Right lobe of liver (tissue), 6 donors: ENCODE data around the gene ANKRD33. TPM values are rescaled to one million over a fixed set of nuclear protein-coding genes. Genes with fewer than 3 reads are reported as not detected.

ENCODE experiments used
- ATAC-seq, 4 donors: fragments of 200-7000 bp; cut with Tn5 transposase; one replicate each; pipeline ENCODE4 v1.9.1; 2020; ENCODE audit warnings: mild to moderate bottlenecking in 4 of 4, moderate library complexity in 4 of 4
- DNase-seq, 3 donors: peaks; one replicate each; pipeline ENCODE4 v3.0.0-alpha.2; 2020
- H3K27ac ChIP-seq, 3 donors: fragments of 200-600 bp; one replicate each; pipeline ENCODE4 v1.8.0; 2022
- H3K27me3 ChIP-seq, 2 donors: fragments of 200-600 bp; one replicate each; pipeline ENCODE4 v1.8.0; 2022
- H3K36me3 ChIP-seq, 4 donors: fragments of 200-600 bp; sonication (generic) in 1 of 4; one replicate each; pipeline versions ENCODE4 v1.5.1 to v1.8.0; 2017 to 2022; ENCODE audit warnings: control low read depth in 1 of 4
- H3K4me1 ChIP-seq, 4 donors: fragments of 200-600 bp; sonication (generic) in 1 of 4; one replicate each; pipeline versions ENCODE4 v1.5.1 to v1.8.0; 2017 to 2022; ENCODE audit warnings: control low read depth in 1 of 4
- H3K4me3 ChIP-seq, 3 donors: fragments of 200-600 bp; one replicate each; pipeline ENCODE4 v1.8.0; 2022
- H3K9me3 ChIP-seq, 4 donors: fragments of 200-600 bp; sonication (generic) in 1 of 4; one replicate each; pipeline versions ENCODE4 v1.5.1 to v1.8.0; 2017 to 2022; ENCODE audit warnings: control low read depth in 1 of 4
- POLR2A ChIP-seq: fragments of 450-650 bp; IDR thresholded peaks from one replicate; pipeline ENCODE4 v1.6.1; 2017; ENCODE audit warnings: antibody characterized with exemption, mild to moderate bottlenecking
- WGBS: methylation state at CpG from one replicate; pipeline ENCODE4 v1.1.6; 2018; ENCODE audit warnings: low coverage, low lambda C conversion rate; ENCODE audit not compliant: insufficient coverage; ENCODE audit errors: missing lambda C conversion rate; 5-methylcytosine and 5-hydroxymethylcytosine counted together
- intact Hi-C, 2 donors: fragments of 100-400 bp; cut with DNase I; formaldehyde crosslinking; loops; one replicate each; pipeline versions ENCODE4 v1.11.2 to v1.14.1; 2022
- total RNA-seq, 6 experiments: library from RNA; depleted of rRNA in 2 of 6; stranded (reverse); fragments of >200 nt in 2 of 6; fragmentation: NEBNext Ultra II Directional in 3 of 6; extraction: Animal tissue kit (Norgen Biotek cat#: 25700) in 3 of 6; gene quantifications; one replicate each; pipeline versions ENCODE4 v1.1.0 to v1.2.4, GENCODE V29; 2016 to 2023
- TF ChIP-seq, protein P1 (sequence below), 4 donors: fragments of 200-600 bp in 3 of 4; fragments of 450-650 bp in 1 of 4; IDR thresholded peaks; one replicate each; pipeline versions ENCODE4 v1.5.1 to v1.8.0; 2016 to 2022; ENCODE audit warnings: antibody characterized with exemption in 4 of 4, mild to moderate bottlenecking in 2 of 4
- donor health status: DM: no; HTN: yes; CAD: no.
- donor health status: DM: no; HTN: no; CAD: no.
- donor health status: DM: no; HTN: no; CAD: no.
- donor health status: DM: no; HTN: yes; CAD: no.
- donor health status: DM: no; HTN: yes; CAD: no.

Gene ANKRD33
- total RNA-seq, 6 experiments from 2014 or later = 1.1 to 10.5 (median 2.1) TPM; not detected in 3

DNA sequence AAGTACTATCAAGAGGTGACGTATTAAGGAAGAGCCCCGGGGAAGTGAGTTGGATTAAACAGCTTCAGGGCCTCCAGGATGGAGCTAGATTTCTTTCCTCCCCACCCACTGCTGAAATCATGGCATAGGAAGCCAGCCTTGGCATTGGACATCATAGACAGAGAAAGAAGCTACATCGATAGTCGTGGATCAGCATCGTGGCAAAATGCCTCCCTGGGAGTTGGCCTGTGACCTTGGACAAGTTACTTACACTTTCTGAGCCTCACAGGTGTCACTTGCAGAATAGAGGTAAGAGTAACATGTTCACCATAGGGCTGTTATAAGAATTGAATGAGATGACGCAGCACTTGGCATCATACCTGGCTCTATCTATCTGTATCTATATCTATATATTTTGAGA is 5.9 kb downstream of the ANKRD33 start:
- no peak overlapping the region for H3K27ac ChIP-seq
- 66% methylated on average over 4 of the region's 6 CpGs for WGBS
- no peaks in the 10 kb centered on the region for H3K36me3 ChIP-seq
- no peaks in the 10 kb centered on the region for H3K9me3 ChIP-seq
- ATAC-seq (no peak), DNase-seq (no peak)
- TF ChIP-seq, protein P1, sequence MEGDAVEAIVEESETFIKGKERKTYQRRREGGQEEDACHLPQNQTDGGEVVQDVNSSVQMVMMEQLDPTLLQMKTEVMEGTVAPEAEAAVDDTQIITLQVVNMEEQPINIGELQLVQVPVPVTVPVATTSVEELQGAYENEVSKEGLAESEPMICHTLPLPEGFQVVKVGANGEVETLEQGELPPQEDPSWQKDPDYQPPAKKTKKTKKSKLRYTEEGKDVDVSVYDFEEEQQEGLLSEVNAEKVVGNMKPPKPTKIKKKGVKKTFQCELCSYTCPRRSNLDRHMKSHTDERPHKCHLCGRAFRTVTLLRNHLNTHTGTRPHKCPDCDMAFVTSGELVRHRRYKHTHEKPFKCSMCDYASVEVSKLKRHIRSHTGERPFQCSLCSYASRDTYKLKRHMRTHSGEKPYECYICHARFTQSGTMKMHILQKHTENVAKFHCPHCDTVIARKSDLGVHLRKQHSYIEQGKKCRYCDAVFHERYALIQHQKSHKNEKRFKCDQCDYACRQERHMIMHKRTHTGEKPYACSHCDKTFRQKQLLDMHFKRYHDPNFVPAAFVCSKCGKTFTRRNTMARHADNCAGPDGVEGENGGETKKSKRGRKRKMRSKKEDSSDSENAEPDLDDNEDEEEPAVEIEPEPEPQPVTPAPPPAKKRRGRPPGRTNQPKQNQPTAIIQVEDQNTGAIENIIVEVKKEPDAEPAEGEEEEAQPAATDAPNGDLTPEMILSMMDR (IDR thresholded peaks at IDR 0.05) = no peak
- TF ChIP-seq POLR2A = no peak
- no peak overlapping the region for H3K4me3 ChIP-seq
- no peaks in the 10 kb centered on the region for H3K27me3 ChIP-seq
- intact Hi-C loops = no loop called here
- H3K4me1 ChIP-seq = peaks cover 0 to 6% (median 0%) of the 10 kb centered on the region in 4 donors

DNA sequence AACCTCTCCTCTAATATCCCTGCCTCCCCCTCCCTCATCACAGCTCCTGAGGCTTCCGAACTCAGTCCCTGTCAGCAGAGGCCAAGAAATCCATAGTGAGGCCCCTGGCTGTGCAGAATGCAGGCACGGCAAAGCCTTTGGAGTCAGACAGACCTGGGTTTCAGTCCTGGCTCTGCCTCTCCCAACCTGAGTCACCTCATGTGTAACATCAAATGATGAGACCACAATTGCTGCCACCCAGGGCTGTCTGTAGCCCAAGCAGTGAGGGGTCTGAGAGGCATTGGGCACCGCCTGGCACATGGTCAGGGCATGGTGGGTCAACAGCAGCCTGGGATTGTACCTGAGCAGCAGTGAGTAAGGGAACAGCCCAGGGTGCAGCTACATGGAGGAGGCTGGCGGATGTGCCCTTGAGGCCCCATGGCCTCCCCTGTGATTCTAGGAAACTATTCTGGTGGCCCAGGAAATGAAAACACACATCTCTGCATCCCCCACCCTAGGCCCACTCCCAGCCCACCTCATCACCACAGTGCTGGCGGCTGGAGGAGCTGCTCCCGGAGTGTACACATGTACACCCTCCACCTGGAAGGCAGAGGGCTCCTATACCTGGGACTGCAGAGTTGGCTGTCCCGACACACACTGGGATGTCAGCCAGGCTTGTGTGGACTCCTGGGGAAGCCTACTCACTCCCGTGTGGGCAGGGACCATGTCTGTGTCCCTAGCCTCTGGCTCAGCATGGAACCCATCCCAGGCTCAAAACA is 7.7 kb downstream of the ANKRD33 start:
- WGBS = no CpG with 5 or more reads among the region's 8 CpGs
- Histone ChIP-seq H3K4me1 (peaks cover 0 to 6% (median 0%) of the 10 kb centered on the region in 4 donors), H3K4me3 (no peak overlapping the region), H3K27ac (no peak overlapping the region), H3K9me3 (no peaks in the 10 kb centered on the region), H3K27me3 (no peaks in the 10 kb centered on the region), H3K36me3 (no peaks in the 10 kb centered on the region)
- ATAC-seq (peak in 2 of 4 donors; percentile 4 to 7), DNase-seq (no peak)
- no peak for TF ChIP-seq POLR2A
- TF ChIP-seq, protein P1 (IDR thresholded peaks at IDR 0.05) = no peak
- intact Hi-C loops = loop anchor here (5.0 kb wide), 1 partner anchor 87 kb away; no protein-coding TSS in a partner anchor

DNA sequence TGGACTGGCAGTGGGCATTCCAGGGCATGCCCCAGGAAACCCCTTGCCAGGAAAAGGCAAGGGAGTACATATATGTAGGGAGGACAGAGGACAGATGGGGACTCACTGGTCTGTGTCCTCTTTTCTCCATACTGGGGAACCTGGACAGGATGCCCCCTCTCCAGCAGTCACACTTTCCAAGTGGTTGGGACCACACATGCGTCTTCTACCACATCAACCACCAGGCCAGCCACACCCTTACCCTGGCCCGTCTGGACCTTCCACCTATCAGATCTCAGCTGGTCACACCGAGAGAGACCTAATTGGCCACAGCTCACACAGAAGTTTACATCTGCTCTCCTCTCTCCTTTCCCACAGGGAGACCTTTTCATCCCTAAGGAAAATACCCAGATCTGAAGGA is 8.3 kb downstream of the ANKRD33 start:
- TF ChIP-seq POLR2A = no peak
- TF ChIP-seq, protein P1 (IDR thresholded peaks at IDR 0.05) = no peak
- 67% methylated on average over 1 of the region's 3 CpGs for WGBS
- ATAC-seq (no peak), DNase-seq (no peak)
- H3K4me1 ChIP-seq = peaks cover 0 to 6% (median 0%) of the 10 kb centered on the region in 4 donors
- no peak overlapping the region for H3K4me3 ChIP-seq
- no peaks in the 10 kb centered on the region for H3K9me3 ChIP-seq
- no peak overlapping the region for H3K27ac ChIP-seq
- no peaks in the 10 kb centered on the region for H3K36me3 ChIP-seq
- no peaks in the 10 kb centered on the region for H3K27me3 ChIP-seq
- intact Hi-C loops = loop anchor here (5.0 kb wide), 1 partner anchor 86 kb away; no protein-coding TSS in a partner anchor

DNA sequence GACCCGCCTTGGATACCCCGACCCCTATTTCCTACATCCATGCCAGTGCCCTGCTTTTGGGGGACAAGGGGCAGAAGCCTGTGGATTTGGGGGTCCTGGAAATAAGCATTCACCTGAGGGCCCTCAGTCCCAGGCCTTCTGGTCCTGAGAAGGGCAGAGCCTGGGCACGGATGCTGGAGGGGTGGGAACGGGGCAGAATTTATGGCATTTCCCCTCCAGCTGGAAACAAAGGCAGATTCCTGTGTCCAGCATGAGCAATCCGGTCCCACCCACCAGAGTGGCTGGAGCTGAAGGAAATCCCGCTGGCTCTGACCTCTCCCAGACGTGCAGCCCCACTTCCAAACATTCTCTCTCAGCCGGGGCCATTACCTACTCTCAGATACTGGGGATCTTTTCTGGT is 9.3 kb downstream of the ANKRD33 start:
- peak; percentile 18 to 39 (median 28) for ATAC-seq
- no peak for DNase-seq
- no peak overlapping the region for H3K27ac ChIP-seq
- intact Hi-C loops = loop anchor here (5.0 kb wide), 1 partner anchor 85 kb away; no protein-coding TSS in a partner anchor
- TF ChIP-seq POLR2A = no peak
- TF ChIP-seq, protein P1 (IDR thresholded peaks at IDR 0.05) = no peak
- H3K9me3 ChIP-seq = no peaks in the 10 kb centered on the region
- no peaks in the 10 kb centered on the region for H3K27me3 ChIP-seq
- H3K36me3 ChIP-seq = no peaks in the 10 kb centered on the region
- no peak overlapping the region for H3K4me3 ChIP-seq
- WGBS = 40% methylated on average over 1 of the region's 8 CpGs
- H3K4me1 ChIP-seq = peaks cover 0 to 6% (median 0%) of the 10 kb centered on the region in 4 donors
